Adrenal gland (tissue), 5 donors: ENCODE measurements around the gene KRT14.

ENCODE experiments used
- CTCF ChIP-seq, 6 experiments: fragments of 450-650 bp in 4 of 6; fragments of 200-600 bp in 2 of 6; sonication (generic) in 1 of 6; IDR thresholded peaks; 1 replicate in 5 of 6; 2 replicates in 1 of 6; pipeline versions ENCODE4 v1.5.1 to v1.8.0; 2016 to 2021; ENCODE audit warnings: antibody characterized with exemption in 6 of 6, mild to moderate bottlenecking in 2 of 6, moderate library complexity in 1 of 6
- POLR2A ChIP-seq, 2 donors: fragments of 450-650 bp; IDR thresholded peaks; one replicate each; pipeline ENCODE4 v1.6.1; 2017; ENCODE audit warnings: antibody characterized with exemption in 2 of 2, mild to moderate bottlenecking in 2 of 2, moderate library complexity in 1 of 2
- donor health status: DM: no; HTN: no; CAD: no.

GRCh38 chr17:41614098-41614497, 27.4 kb upstream of the KRT14 start:
- TF ChIP-seq CTCF (IDR thresholded peaks at IDR 0.05) (no peak), POLR2A (IDR thresholded peaks at IDR 0.05) (no peak)
